ENCODE measurements around the gene ETS2. TPM values are rescaled to one million over a fixed set of nuclear protein-coding genes. Genes with fewer than 3 reads are reported as not detected.

Gene ETS2
- total RNA-seq, 1 donor from 2014 or later = 18.2 TPM

DNA sequence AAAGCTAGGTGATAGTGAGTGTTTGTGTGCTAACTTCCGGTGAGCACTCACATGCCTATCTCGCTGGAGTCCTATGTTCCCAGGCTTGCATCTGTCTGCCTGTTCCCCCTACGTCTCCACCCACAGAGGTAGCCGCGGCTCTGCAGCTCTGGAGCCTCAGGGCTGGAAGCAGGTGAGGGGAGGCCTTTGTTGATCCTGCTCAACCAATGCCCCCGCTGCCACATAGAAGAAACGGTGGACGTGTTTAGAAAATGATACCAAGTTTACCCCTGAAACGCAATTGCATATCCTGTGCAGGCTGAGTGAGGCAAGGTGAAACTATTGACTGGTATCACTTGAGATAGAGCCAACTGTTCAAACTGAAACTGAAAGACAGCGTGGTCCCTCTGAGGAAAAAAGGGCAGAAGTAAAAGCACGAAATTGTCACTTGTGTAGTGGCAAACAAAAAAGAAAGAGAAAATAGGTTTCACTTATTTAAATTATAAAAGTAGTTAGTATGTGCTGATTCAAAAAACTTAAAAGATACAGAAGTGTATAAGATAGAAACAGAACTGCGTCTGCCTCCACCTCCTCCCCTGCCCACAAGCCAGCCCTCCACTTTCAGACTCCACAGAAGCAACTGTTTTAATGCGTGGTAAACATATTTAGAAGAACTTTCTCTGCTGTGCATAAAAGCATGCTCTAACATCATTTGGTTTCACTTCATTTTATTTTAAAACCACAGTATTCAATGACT is 38.6 kb upstream of the ETS2 start:
- H3K4me3 Mint-ChIP-seq (ENCODE audit: unreplicated experiment) = no peak overlapping the region
- TF ChIP-seq, protein P1, sequence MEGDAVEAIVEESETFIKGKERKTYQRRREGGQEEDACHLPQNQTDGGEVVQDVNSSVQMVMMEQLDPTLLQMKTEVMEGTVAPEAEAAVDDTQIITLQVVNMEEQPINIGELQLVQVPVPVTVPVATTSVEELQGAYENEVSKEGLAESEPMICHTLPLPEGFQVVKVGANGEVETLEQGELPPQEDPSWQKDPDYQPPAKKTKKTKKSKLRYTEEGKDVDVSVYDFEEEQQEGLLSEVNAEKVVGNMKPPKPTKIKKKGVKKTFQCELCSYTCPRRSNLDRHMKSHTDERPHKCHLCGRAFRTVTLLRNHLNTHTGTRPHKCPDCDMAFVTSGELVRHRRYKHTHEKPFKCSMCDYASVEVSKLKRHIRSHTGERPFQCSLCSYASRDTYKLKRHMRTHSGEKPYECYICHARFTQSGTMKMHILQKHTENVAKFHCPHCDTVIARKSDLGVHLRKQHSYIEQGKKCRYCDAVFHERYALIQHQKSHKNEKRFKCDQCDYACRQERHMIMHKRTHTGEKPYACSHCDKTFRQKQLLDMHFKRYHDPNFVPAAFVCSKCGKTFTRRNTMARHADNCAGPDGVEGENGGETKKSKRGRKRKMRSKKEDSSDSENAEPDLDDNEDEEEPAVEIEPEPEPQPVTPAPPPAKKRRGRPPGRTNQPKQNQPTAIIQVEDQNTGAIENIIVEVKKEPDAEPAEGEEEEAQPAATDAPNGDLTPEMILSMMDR (IDR thresholded peaks at IDR 0.05) = no peak
- H3K27ac Mint-ChIP-seq (ENCODE audit: unreplicated experiment) = no peak overlapping the region
- no peaks in the 10 kb centered on the region for H3K9me3 Mint-ChIP-seq (ENCODE audit: unreplicated experiment)
- no peaks in the 10 kb centered on the region for H3K27me3 Mint-ChIP-seq (ENCODE audit: unreplicated experiment)
- H3K4me1 Mint-ChIP-seq (ENCODE audit: unreplicated experiment) = peaks cover 29% of the 10 kb centered on the region
- DNase-seq (ENCODE audit: extremely low spot score, unreplicated experiment) = no peak
- H3K36me3 Mint-ChIP-seq (ENCODE audit: unreplicated experiment) = no peaks in the 10 kb centered on the region

DNA sequence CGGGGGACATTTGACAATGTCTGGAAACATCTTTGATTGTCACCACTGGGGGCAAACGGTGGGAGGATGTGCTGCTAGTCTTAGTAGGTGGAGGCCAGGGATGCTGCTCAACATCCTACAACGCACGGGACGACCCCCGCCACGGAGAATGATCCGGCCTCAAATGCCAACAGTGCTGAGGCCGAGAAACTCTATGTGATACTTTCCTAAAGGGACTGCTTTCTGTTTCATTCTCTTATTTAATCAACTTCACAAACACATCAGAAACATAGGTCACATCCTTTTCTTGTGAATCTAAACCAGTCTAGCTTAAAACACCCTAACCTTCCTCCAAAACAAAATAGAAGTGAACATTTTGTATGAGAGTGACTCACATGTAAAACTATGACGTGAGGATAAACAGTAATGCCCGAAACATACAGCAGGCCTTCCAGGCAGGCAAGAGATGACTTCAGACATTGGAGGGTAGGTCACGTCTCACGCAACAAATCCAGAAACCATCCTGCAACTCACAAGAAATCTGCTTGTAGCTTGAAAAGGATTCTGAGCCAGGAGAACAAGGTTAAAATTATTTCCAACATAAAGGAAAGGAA is 37.2 kb upstream of the ETS2 start:
- H3K9me3 Mint-ChIP-seq (ENCODE audit: unreplicated experiment) = no peaks in the 10 kb centered on the region
- H3K27ac Mint-ChIP-seq (ENCODE audit: unreplicated experiment) = peak overlapping the region; percentile 78
- no peaks in the 10 kb centered on the region for H3K27me3 Mint-ChIP-seq (ENCODE audit: unreplicated experiment)
- H3K4me1 Mint-ChIP-seq (ENCODE audit: unreplicated experiment) = peaks cover 38% of the 10 kb centered on the region
- no peak for DNase-seq (ENCODE audit: extremely low spot score, unreplicated experiment)
- TF ChIP-seq, protein P1 (IDR thresholded peaks at IDR 0.05) = no peak
- no peak overlapping the region for H3K4me3 Mint-ChIP-seq (ENCODE audit: unreplicated experiment)
- H3K36me3 Mint-ChIP-seq (ENCODE audit: unreplicated experiment) = no peaks in the 10 kb centered on the region

DNA sequence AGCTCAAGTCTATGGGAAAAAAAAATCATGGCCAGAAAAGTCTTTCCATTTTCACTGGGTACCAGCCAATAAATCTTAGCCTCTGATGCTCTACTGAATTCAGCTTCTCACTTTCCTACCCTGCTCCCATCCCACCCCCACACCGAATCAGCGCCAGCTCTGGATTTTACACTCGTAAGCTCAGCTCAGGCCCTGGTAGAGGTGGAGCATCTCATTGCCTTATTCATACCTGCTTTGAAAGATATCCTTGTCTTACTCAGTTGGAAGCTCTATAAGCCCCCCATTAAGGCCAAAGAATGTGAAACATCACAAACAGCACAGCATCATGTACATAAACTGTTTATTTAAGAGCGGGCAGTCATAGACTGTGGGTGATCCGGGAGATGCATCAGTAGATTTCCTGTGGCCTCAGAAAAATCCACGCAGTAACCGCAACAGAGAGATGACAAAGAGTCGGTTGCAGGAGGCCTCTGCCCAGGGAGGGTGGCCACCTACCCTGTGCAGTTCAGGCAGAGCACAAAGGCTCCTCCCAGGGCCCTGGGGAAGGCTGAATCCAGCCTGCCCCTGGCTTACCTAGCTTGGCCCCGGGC is 36.4 kb upstream of the ETS2 start:
- Mint-ChIP-seq H3K4me1 (ENCODE audit: unreplicated experiment) (peaks cover 44% of the 10 kb centered on the region), H3K9me3 (ENCODE audit: unreplicated experiment) (no peaks in the 10 kb centered on the region), H3K27ac (ENCODE audit: unreplicated experiment) (peak overlapping the region; percentile 78), H3K27me3 (ENCODE audit: unreplicated experiment) (no peaks in the 10 kb centered on the region), H3K36me3 (ENCODE audit: unreplicated experiment) (no peaks in the 10 kb centered on the region), H3K4me3 (ENCODE audit: unreplicated experiment) (no peak overlapping the region)
- TF ChIP-seq, protein P1 (IDR thresholded peaks at IDR 0.05) = no peak
- DNase-seq (ENCODE audit: extremely low spot score, unreplicated experiment) = no peak

DNA sequence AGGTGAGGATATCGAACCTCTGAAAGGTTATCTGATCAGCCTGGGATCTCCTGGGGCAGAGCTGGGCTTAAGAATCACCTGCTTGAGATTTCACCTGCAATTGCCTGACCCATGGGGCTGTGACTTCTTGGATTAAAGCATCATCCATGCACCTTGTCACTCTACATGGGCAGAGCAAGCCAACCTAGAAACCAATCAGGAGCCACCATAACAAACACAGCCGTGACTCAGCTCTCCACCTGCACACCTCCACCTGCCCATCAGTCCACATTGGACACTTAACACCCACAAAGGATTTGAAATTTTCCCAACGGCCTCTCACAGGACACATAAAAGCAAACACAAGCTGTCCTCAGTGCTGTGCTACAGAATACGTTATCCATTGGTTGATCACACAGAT is 35.1 kb upstream of the ETS2 start:
- peaks cover 48% of the 10 kb centered on the region for H3K4me1 Mint-ChIP-seq (ENCODE audit: unreplicated experiment)
- H3K27ac Mint-ChIP-seq (ENCODE audit: unreplicated experiment) = no peak overlapping the region
- H3K27me3 Mint-ChIP-seq (ENCODE audit: unreplicated experiment) = no peaks in the 10 kb centered on the region
- TF ChIP-seq, protein P1 (IDR thresholded peaks at IDR 0.05) = no peak
- DNase-seq (ENCODE audit: extremely low spot score, unreplicated experiment) = no peak
- H3K4me3 Mint-ChIP-seq (ENCODE audit: unreplicated experiment) = no peak overlapping the region
- no peaks in the 10 kb centered on the region for H3K36me3 Mint-ChIP-seq (ENCODE audit: unreplicated experiment)
- H3K9me3 Mint-ChIP-seq (ENCODE audit: unreplicated experiment) = no peaks in the 10 kb centered on the region

DNA sequence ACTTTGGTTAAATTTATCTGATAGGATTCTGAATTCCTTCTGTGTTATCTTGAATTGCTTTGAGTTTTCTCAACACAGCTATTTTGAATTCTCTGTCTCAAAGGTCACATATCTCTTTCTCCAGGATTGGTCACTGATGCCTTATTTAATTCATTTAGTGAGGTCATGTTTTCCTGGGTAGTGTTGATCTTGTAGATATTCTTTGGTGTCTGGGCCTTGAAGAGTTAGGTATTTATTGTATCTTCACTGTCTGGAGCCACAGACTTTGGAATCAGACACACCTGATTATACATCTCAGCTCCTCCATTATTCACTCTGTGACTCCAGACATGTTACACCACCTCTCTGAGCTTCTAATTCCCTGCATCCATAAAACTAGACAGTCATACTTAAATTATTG is 34.2 kb upstream of the ETS2 start:
- no peak for DNase-seq (ENCODE audit: extremely low spot score, unreplicated experiment)
- TF ChIP-seq, protein P1 (IDR thresholded peaks at IDR 0.05) = no peak
- no peak overlapping the region for H3K4me3 Mint-ChIP-seq (ENCODE audit: unreplicated experiment)
- no peak overlapping the region for H3K27ac Mint-ChIP-seq (ENCODE audit: unreplicated experiment)
- no peaks in the 10 kb centered on the region for H3K27me3 Mint-ChIP-seq (ENCODE audit: unreplicated experiment)
- H3K36me3 Mint-ChIP-seq (ENCODE audit: unreplicated experiment) = no peaks in the 10 kb centered on the region
- H3K9me3 Mint-ChIP-seq (ENCODE audit: unreplicated experiment) = no peaks in the 10 kb centered on the region
- peaks cover 48% of the 10 kb centered on the region for H3K4me1 Mint-ChIP-seq (ENCODE audit: unreplicated experiment)
